K562 (cell line): ENCODE results near the gene CCDC85C. TPM values are rescaled to one million over a fixed set of nuclear protein-coding genes. Genes with fewer than 3 reads are reported as not detected.

Experiments
- ATAC-seq: fragments of 200-7000 bp; cut with Tn5 transposase; 3 replicates; pipeline ENCODE4 v1.9.1; 2020; ENCODE audit warnings: moderate library complexity
- BruUV-seq: library from RNA; stranded (reverse); fragments of 400-500 nt; replicated peaks from 2 replicates; lab custom pipeline; 2021; lab: Mats Ljungman, UMichigan
- CTCF ChIA-PET: fragments of 300-600 bp; formaldehyde crosslinking; extraction: SDS; loops from one replicate; lab custom pipeline; 2021; ENCODE audit warnings: low intra/inter-chr PET ratio; lab: Yijun Ruan, JAX
- POLR2A ChIA-PET: fragments of 300-600, 350-650 bp; sonication (Branson Sonifier 250); formaldehyde crosslinking; extraction: SDS; loops from one replicate; lab custom pipeline; 2021; ENCODE audit warnings: antibody characterized with exemption, inconsistent platforms; lab: Yijun Ruan, JAX
- DNase-seq, 4 experiments: peaks; one replicate each; pipeline versions ENCODE4 v3.0.0 to v3.0.0-alpha.2; 2011 to 2018; ENCODE audit warnings: low spot score in 3 of 4, mixed read lengths in 3 of 4; ENCODE audit errors: extremely low read depth in 1 of 4
- FAIRE-seq: peaks from 2 replicates; lab custom pipeline; 2011; peaks lifted over from hg19 to GRCh38; lab: Jason Lieb, UNC
- H2AFZ ChIP-seq: 2 replicates; pipeline ENCODE4 v1.6.0; 2011; ENCODE audit warnings: low read depth, low read length, control low read depth, inconsistent platforms
- H3K27ac ChIP-seq: fragments of 200-600 bp; 3 replicates; pipeline ENCODE4 v1.8.0; 2011; ENCODE audit warnings: low read depth, mild to moderate bottlenecking, control low read depth, inconsistent platforms, low read length, moderate library complexity, mixed read lengths; ENCODE audit errors: extremely low read depth
- H3K27me3 ChIP-seq, 2 experiments: fragments of 300-600 bp in 1 of 2; 2 replicates in 1 of 2; 3 replicates in 1 of 2; pipeline versions ENCODE4 v1.6.0 to v1.8.0; 2011; ENCODE audit warnings: inconsistent platforms in 2 of 2, low read length in 2 of 2, mild to moderate bottlenecking in 1 of 2, mixed read lengths in 1 of 2, moderate library complexity in 1 of 2; ENCODE audit not compliant: control insufficient read depth in 2 of 2, insufficient read depth in 2 of 2
- H3K36me3 ChIP-seq: fragments of 300-600 bp; 3 replicates; pipeline ENCODE4 v1.8.0; 2011; ENCODE audit warnings: mild to moderate bottlenecking, low read length, inconsistent platforms; ENCODE audit not compliant: control insufficient read depth, insufficient read depth
- H3K4me1 ChIP-seq, 2 experiments: fragments of 200-600 bp in 1 of 2; replicated peaks in 1 of 2; 2 replicates in 1 of 2; 3 replicates in 1 of 2; pipeline versions ENCODE4 v1.5.1 to v1.8.0; 2011; ENCODE audit warnings: inconsistent platforms in 2 of 2, low read length in 2 of 2, mild to moderate bottlenecking in 1 of 2, mixed read lengths in 1 of 2, moderate library complexity in 1 of 2; ENCODE audit not compliant: control insufficient read depth in 2 of 2, insufficient read depth in 2 of 2
- H3K4me2 ChIP-seq: 2 replicates; pipeline ENCODE4 v1.6.1; 2011; ENCODE audit warnings: low read length, control low read depth, inconsistent platforms, mixed read lengths; ENCODE audit not compliant: insufficient read depth
- H3K4me3 ChIP-seq: fragments of 200-600 bp; sonication (generic), shearing (Covaris generic); 2 replicates; pipeline ENCODE4 v1.5.1; 2016; ENCODE audit warnings: control low read depth, inconsistent platforms
- H3K79me2 ChIP-seq: fragments of 200-600 bp; 3 replicates; pipeline ENCODE4 v1.8.0; 2011; ENCODE audit warnings: low read length, inconsistent platforms; ENCODE audit not compliant: control insufficient read depth, insufficient read depth
- H3K9ac ChIP-seq, 2 experiments: 2 replicates each; pipeline versions ENCODE4 v1.6.0 to v1.6.1; 2011; ENCODE audit warnings: low read depth in 2 of 2, low read length in 2 of 2, control low read depth in 1 of 2, inconsistent platforms in 1 of 2, mild to moderate bottlenecking in 1 of 2, mixed read lengths in 1 of 2; ENCODE audit not compliant: insufficient read depth in 1 of 2
- H3K9me1 ChIP-seq: one replicate; pipeline ENCODE4 v1.6.0; 2011; ENCODE audit warnings: inconsistent platforms, mild to moderate bottlenecking, low read length, moderate library complexity; ENCODE audit not compliant: control insufficient read depth, insufficient read depth
- H3K9me3 ChIP-seq: replicated peaks from 2 replicates; pipeline ENCODE4 v1.5.1; 2011; ENCODE audit warnings: low read depth, low read length, inconsistent platforms; ENCODE audit not compliant: control insufficient read depth, insufficient read depth
- H4K20me1 ChIP-seq: replicated peaks from 2 replicates; pipeline ENCODE4 v1.6.1; 2011; ENCODE audit warnings: low read length, inconsistent platforms, mixed read lengths; ENCODE audit not compliant: control insufficient read depth, insufficient read depth
- DPF2 ChIP-seq: fragments of 450-650 bp; IDR thresholded peaks from 2 replicates; pipeline ENCODE4 v1.6.1; 2016
- E4F1 ChIP-seq: fragments of 250-450 bp; sonication (Bioruptor Pico); IDR thresholded peaks from 2 replicates; pipeline ENCODE4 v1.5.0; 2021; ENCODE audit warnings: mild to moderate bottlenecking, borderline replicate concordance
- HDAC6 ChIP-seq: IDR thresholded peaks from 2 replicates; pipeline ENCODE4 v1.6.1; 2012; ENCODE audit warnings: low read depth, mild to moderate bottlenecking, control low read depth, inconsistent platforms, low read length, moderate library complexity
- KLF6 ChIP-seq: fragments of 250-450 bp; sonication (Bioruptor Pico); IDR thresholded peaks from 2 replicates; pipeline ENCODE4 v1.4.0; 2020; ENCODE audit warnings: mild to moderate bottlenecking, moderate library complexity, borderline replicate concordance
- NR1H2 ChIP-seq: sonication (generic); formaldehyde crosslinking; IDR thresholded peaks from 2 replicates; pipeline ENCODE4 v1.4.0; 2020; ENCODE audit warnings: mild to moderate bottlenecking, missing genetic modification reagents
- NR2C1 ChIP-seq, 2 experiments: fragments of 450-650 bp; IDR thresholded peaks; 2 replicates each; pipeline ENCODE4 v1.6.1; 2017; ENCODE audit warnings: mild to moderate bottlenecking in 2 of 2, antibody characterized with exemption in 1 of 2, inconsistent platforms in 1 of 2, missing compliant biosample characterization in 1 of 2, missing genetic modification characterization in 1 of 2
- OTX1 ChIP-seq: fragments of 450-650 bp; formaldehyde crosslinking; IDR thresholded peaks from 2 replicates; pipeline ENCODE4 v1.4.0; 2022; ENCODE audit warnings: mild to moderate bottlenecking
- PYGO2 ChIP-seq: fragments of 450-650 bp; IDR thresholded peaks from 2 replicates; pipeline ENCODE4 v1.6.1; 2016; ENCODE audit warnings: mild to moderate bottlenecking, missing genetic modification characterization, moderate library complexity, missing compliant biosample characterization
- SNRNP70 ChIP-seq: fragments of 200-400 bp; formaldehyde crosslinking; optimal IDR thresholded peaks from 2 replicates; pipeline ENCODE3; 2017; ENCODE audit warnings: low read depth, low read length
- TGIF2 ChIP-seq: sonication (generic); formaldehyde crosslinking; IDR thresholded peaks from 2 replicates; pipeline ENCODE4 v1.8.1; 2022; ENCODE audit warnings: mild to moderate bottlenecking, missing genetic modification reagents, moderate library complexity
- THRA ChIP-seq: fragments of 450-650 bp; IDR thresholded peaks from 2 replicates; pipeline ENCODE4 v1.6.1; 2017; ENCODE audit warnings: mild to moderate bottlenecking, moderate library complexity
- ZNF253 ChIP-seq: fragments of 250-450 bp; sonication (Bioruptor Pico); conservative IDR thresholded peaks from 2 replicates; pipeline ENCODE4 v1.6.1; 2021; ENCODE audit warnings: mild to moderate bottlenecking
- ZNF79 ChIP-seq: fragments of 250-450 bp; sonication (Bioruptor Pico); IDR thresholded peaks from 2 replicates; pipeline ENCODE4 v1.4.0; 2020; ENCODE audit warnings: low read depth, mild to moderate bottlenecking, moderate library complexity
- WGBS: fragments of 100-300 bp; shearing (Covaris generic); methylation state at CpG from one replicate; pipeline ENCODE4 v1.1.6; 2016; ENCODE audit warnings: low coverage, mixed read lengths; ENCODE audit not compliant: insufficient coverage; ENCODE audit errors: missing lambda C conversion rate; 5-methylcytosine and 5-hydroxymethylcytosine counted together
- in situ Hi-C: fragments of 300-500 bp; cut with MboI; formaldehyde crosslinking; loops from 4 replicates; pipeline ENCODE4 v1.15.0; 2018; ENCODE audit warnings: inconsistent platforms, mixed read lengths
- intact Hi-C: fragments of 100-400 bp; cut with micrococcal nuclease; formaldehyde crosslinking; loops from 2 replicates; pipeline ENCODE4 v1.14.2; 2022
- polyA plus RNA-seq, 8 experiments: library from polyadenylated mRNA; depleted of rRNA in 4 of 8; stranded (reverse) in 5 of 8; unstranded in 3 of 8; fragments of >200 nt; fragmentation: Nextera tagmentation in 2 of 8; fragmentation: Illumina TruSeq in 1 of 8; extraction: Ambion mirVana in 2 of 8; extraction: Trizol in 1 of 8; gene quantifications; 2 replicates each; pipeline versions ENCODE4 v1.2.1 to v1.2.3, GENCODE V29; 2011 to 2014; ENCODE audit warnings: inconsistent platforms in 1 of 8, missing spikeins in 1 of 8
- total RNA-seq, 7 experiments: library from RNA; depleted of rRNA in 6 of 7; stranded (reverse); fragments of >200 nt in 6 of 7; fragmentation: Illumina TruSeq in 2 of 7; extraction: Trizol in 2 of 7; gene quantifications; 2 replicates each; pipeline versions ENCODE4 v1.2.1 to v1.2.3, GENCODE V29; 2011 to 2021; ENCODE audit warnings: low replicate concordance in 1 of 7
- TF ChIP-seq, protein P1 (sequence below): fragments of 450-650 bp; formaldehyde crosslinking; conservative IDR thresholded peaks from 2 replicates; pipeline ENCODE4 v1.4.0; 2022; ENCODE audit warnings: mild to moderate bottlenecking, missing genetic modification characterization

The CCDC85C gene
- total and polyA plus RNA-seq, 9 of the 15 experiments (the other 6 are each of a cell fraction or from before 2014, with no cell fraction given), result 0.18 to 22.0 (median 6.3) TPM

- in situ Hi-C loops, result no loop called here
- DNase-seq, result no peak
Observed at GRCh38 chr14:99516871-99517642, 87.0 kb downstream of the CCDC85C start.

More at GRCh38 chr14:99516871-99517642, 87.0 kb downstream of the CCDC85C start:
- FAIRE-seq, result no peak
- H3K36me3 ChIP-seq, result peaks cover 6% of the 10 kb centered on the region; the same call in 1 of the 3 replicates
- ATAC-seq, result no peak
- intact Hi-C loops, result no loop called here
- no peaks in the 10 kb centered on the region for H3K9me1 ChIP-seq
- H3K79me2 ChIP-seq, result no peaks in the 10 kb centered on the region
- no peak overlapping the region for H3K4me2 ChIP-seq
- no peak overlapping the region for H3K27ac ChIP-seq
- H3K9me3 ChIP-seq, result no peaks in the 10 kb centered on the region
- BruUV-seq, result no TSS peak
- no peaks in the 10 kb centered on the region for H3K27me3 ChIP-seq
- H4K20me1 ChIP-seq, result 0 out of 2 replicates have a peak, but pooled peaks cover 6% of the 10 kb centered on the region
- H3K9ac ChIP-seq, result no peak overlapping the region
- ChIA-PET POLR2A (interaction anchor here (0.5 to 0.8 kb wide), 2 partner anchors 10 to 513 kb away, joined by 4 to 5 read pairs; no protein-coding TSS in a partner anchor), CTCF (interaction anchor here (3.1 kb wide), 1 partner anchor 112 kb away, joined by 22 read pairs; no protein-coding TSS in a partner anchor)
- 68% methylated on average over 11 of the region's 14 CpGs for WGBS
- TF ChIP-seq THRA (no peak), TGIF2 (no peak), KLF6 (CRISPR knock-in tag) (no peak), HDAC6 (no peak), E4F1 (CRISPR knock-in tag) (no peak), ZNF79 (CRISPR knock-in tag) (no peak), DPF2 (no peak), ZNF253 (CRISPR knock-in tag) (no peak), PYGO2 (tag) (no peak), SNRNP70 (no peak), NR1H2 (CRISPR knock-in tag) (no peak), OTX1 (no peak), NR2C1 (IDR thresholded peaks at IDR 0.05) (no peak), NR2C1 (tag; IDR thresholded peaks at IDR 0.05) (no peak)
- TF ChIP-seq, protein P1, sequence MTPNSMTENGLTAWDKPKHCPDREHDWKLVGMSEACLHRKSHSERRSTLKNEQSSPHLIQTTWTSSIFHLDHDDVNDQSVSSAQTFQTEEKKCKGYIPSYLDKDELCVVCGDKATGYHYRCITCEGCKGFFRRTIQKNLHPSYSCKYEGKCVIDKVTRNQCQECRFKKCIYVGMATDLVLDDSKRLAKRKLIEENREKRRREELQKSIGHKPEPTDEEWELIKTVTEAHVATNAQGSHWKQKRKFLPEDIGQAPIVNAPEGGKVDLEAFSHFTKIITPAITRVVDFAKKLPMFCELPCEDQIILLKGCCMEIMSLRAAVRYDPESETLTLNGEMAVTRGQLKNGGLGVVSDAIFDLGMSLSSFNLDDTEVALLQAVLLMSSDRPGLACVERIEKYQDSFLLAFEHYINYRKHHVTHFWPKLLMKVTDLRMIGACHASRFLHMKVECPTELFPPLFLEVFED (CRISPR knock-in tag), result no peak
- no peak overlapping the region for H2AFZ ChIP-seq
- peaks cover 0 to 25% of the 10 kb centered on the region in 2 experiments; a peak in 2 of 5 replicates for H3K4me1 ChIP-seq
- H3K4me3 ChIP-seq, result no peak overlapping the region
